SJCRH30 (cell line): Measurements from ENCODE around the gene MTM1. TPM values are rescaled to one million over a fixed set of nuclear protein-coding genes. Genes with fewer than 3 reads are reported as not detected.
A peak's percentile ranks its signal among the peaks of the same experiment; 100 is the strongest.

Experiments used
- DNase-seq, 2 experiments: peaks; one replicate each; pipeline ENCODE4 v3.0.0-alpha.2; 2015 to 2020
- H3K27ac ChIP-seq: fragments of 250-450 bp; sonication (Bioruptor Pico); 2 replicates; pipeline ENCODE4 v1.5.1; 2020; ENCODE audit warnings: mild to moderate bottlenecking, moderate library complexity
- H3K27me3 ChIP-seq: fragments of 250-450 bp; sonication (Bioruptor Pico); 2 replicates; pipeline ENCODE4 v1.5.1; 2020; ENCODE audit warnings: mild to moderate bottlenecking, moderate library complexity
- H3K36me3 ChIP-seq: fragments of 250-450 bp; sonication (Bioruptor Pico); 2 replicates; pipeline ENCODE4 v1.5.1; 2020; ENCODE audit warnings: mild to moderate bottlenecking, moderate library complexity
- H3K4me1 ChIP-seq: fragments of 250-450 bp; sonication (Bioruptor Pico); 2 replicates; pipeline ENCODE4 v1.5.1; 2020; ENCODE audit warnings: mild to moderate bottlenecking, moderate library complexity
- H3K4me3 ChIP-seq: fragments of 250-450 bp; sonication (Bioruptor Pico); 2 replicates; pipeline ENCODE4 v1.5.1; 2020; ENCODE audit warnings: mild to moderate bottlenecking, moderate library complexity
- H3K9me3 ChIP-seq: fragments of 250-450 bp; sonication (Bioruptor Pico); replicated peaks from 2 replicates; pipeline ENCODE4 v1.5.1; 2020; ENCODE audit warnings: mild to moderate bottlenecking, moderate library complexity
- total RNA-seq: library from RNA; depleted of rRNA; stranded (reverse); fragments of >200 nt; shearing (Covaris generic); gene quantifications from 2 replicates; pipeline ENCODE4 v1.2.3, GENCODE V29; 2014

The MTM1 gene
- total RNA-seq, 1 experiment from 2014 or later, result 5.3 TPM

GRCh38 chrX:150647331-150647730 lies 78.9 kb downstream of the MTM1 start:
- Histone ChIP-seq H3K4me3 (no peak overlapping the region), H3K27ac (no peak overlapping the region), H3K27me3 (no peaks in the 10 kb centered on the region), H3K4me1 (no peaks in the 10 kb centered on the region), H3K36me3 (no peaks in the 10 kb centered on the region), H3K9me3 (no peaks in the 10 kb centered on the region)
- no peak for DNase-seq

- H3K9me3 ChIP-seq, result no peaks in the 10 kb centered on the region
- no peaks in the 10 kb centered on the region for H3K36me3 ChIP-seq
- H3K27ac ChIP-seq, result no peak overlapping the region
- no peak overlapping the region for H3K4me3 ChIP-seq
- no peak for DNase-seq
- H3K4me1 ChIP-seq, result no peaks in the 10 kb centered on the region
- no peaks in the 10 kb centered on the region for H3K27me3 ChIP-seq
These were observed 80.0 kb downstream of the MTM1 start for GRCh38 chrX:150648296-150648940.

DNA sequence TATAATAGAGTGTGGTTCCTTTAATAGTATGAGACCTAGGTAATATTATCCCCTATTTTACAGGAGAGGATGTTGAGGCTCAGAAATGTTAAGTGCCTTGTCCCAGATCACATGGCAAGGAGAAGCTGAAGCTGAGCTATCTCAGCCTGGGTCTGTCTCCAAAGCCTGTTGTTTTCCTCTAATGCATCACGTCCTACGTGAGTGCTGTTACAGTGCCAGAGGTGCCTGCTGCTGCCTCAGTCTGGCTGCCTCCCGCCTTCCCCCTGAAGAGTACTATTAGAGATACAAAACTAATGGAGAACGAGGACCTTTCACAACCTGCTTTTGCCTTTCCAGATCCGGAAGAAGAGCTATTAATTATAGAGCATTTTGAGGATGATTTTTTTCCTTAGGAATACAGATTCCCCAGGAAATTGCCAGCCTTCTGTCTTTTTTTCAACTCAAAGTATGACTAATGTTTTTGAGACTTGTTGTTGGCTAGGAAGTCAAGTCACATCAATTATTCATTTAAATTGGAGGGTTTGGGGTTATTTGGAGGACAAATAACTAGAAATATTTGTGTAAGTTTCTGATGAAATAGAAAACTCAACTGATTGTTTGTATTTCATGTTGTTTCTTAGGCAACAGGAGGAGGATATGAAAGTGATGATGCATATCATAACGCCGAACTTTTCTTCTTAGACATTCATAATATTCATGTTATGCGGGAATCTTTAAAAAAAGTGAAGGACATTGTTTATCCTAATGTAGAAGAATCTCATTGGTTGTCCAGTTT lies 80.9 kb downstream of the MTM1 start:
- H3K9me3 ChIP-seq, result no peaks in the 10 kb centered on the region
- H3K27ac ChIP-seq, result no peak overlapping the region
- no peaks in the 10 kb centered on the region for H3K4me1 ChIP-seq
- H3K4me3 ChIP-seq, result no peak overlapping the region
- no peaks in the 10 kb centered on the region for H3K27me3 ChIP-seq
- no peaks in the 10 kb centered on the region for H3K36me3 ChIP-seq
- no peak for DNase-seq

GRCh38 chrX:150651906-150652305 lies 83.5 kb downstream of the MTM1 start:
- Histone ChIP-seq H3K9me3 (no peaks in the 10 kb centered on the region), H3K27me3 (no peaks in the 10 kb centered on the region), H3K36me3 (no peaks in the 10 kb centered on the region), H3K4me3 (no peak overlapping the region), H3K27ac (no peak overlapping the region), H3K4me1 (no peaks in the 10 kb centered on the region)
- no peak for DNase-seq

GRCh38 chrX:150655788-150656187 lies 87.4 kb downstream of the MTM1 start:
- H3K4me3 ChIP-seq, result no peak overlapping the region
- no peak overlapping the region for H3K27ac ChIP-seq

GRCh38 chrX:150663073-150663472 lies 94.7 kb downstream of the MTM1 start:
- Histone ChIP-seq H3K36me3 (no peaks in the 10 kb centered on the region), H3K27ac (no peak overlapping the region), H3K4me1 (no peaks in the 10 kb centered on the region), H3K9me3 (no peaks in the 10 kb centered on the region), H3K4me3 (no peak overlapping the region), H3K27me3 (no peaks in the 10 kb centered on the region)
- no peak for DNase-seq

More at GRCh38 chrX:150655788-150656187, 87.4 kb downstream of the MTM1 start:
- no peaks in the 10 kb centered on the region for H3K27me3 ChIP-seq
- H3K36me3 ChIP-seq, result no peaks in the 10 kb centered on the region
- no peak for DNase-seq
- H3K4me1 ChIP-seq, result no peaks in the 10 kb centered on the region
- H3K9me3 ChIP-seq, result no peaks in the 10 kb centered on the region

GRCh38 chrX:150664290-150664689 lies 95.9 kb downstream of the MTM1 start:
- no peaks in the 10 kb centered on the region for H3K9me3 ChIP-seq
- no peaks in the 10 kb centered on the region for H3K27me3 ChIP-seq
- no peak overlapping the region for H3K27ac ChIP-seq
- H3K4me3 ChIP-seq, result no peak overlapping the region
- H3K36me3 ChIP-seq, result no peaks in the 10 kb centered on the region
- no peaks in the 10 kb centered on the region for H3K4me1 ChIP-seq
- DNase-seq, result peak in 1 of 2 experiments; percentile 7

GRCh38 chrX:150676221-150676620 lies 107.8 kb downstream of the MTM1 start:
- DNase-seq, result no peak

GRCh38 chrX:150680974-150681373 lies 112.6 kb downstream of the MTM1 start:
- Histone ChIP-seq H3K4me1 (no peaks in the 10 kb centered on the region), H3K27me3 (no peaks in the 10 kb centered on the region), H3K27ac (no peak overlapping the region), H3K9me3 (no peaks in the 10 kb centered on the region), H3K36me3 (no peaks in the 10 kb centered on the region), H3K4me3 (no peak overlapping the region)
- peak in 1 of 2 experiments; percentile 39 for DNase-seq

More at GRCh38 chrX:150676221-150676620, 107.8 kb downstream of the MTM1 start:
- Histone ChIP-seq H3K4me1 (no peaks in the 10 kb centered on the region), H3K9me3 (no peaks in the 10 kb centered on the region), H3K27ac (no peak overlapping the region), H3K27me3 (no peaks in the 10 kb centered on the region), H3K4me3 (no peak overlapping the region), H3K36me3 (no peaks in the 10 kb centered on the region)

- Histone ChIP-seq H3K4me1 (peaks cover 7% of the 10 kb centered on the region), H3K27ac (no peak overlapping the region), H3K4me3 (no peak overlapping the region), H3K9me3 (no peaks in the 10 kb centered on the region), H3K36me3 (no peaks in the 10 kb centered on the region), H3K27me3 (no peaks in the 10 kb centered on the region)
- no peak for DNase-seq
These were observed 114.7 kb downstream of the MTM1 start for GRCh38 chrX:150683112-150683511.

GRCh38 chrX:150683536-150684146 lies 115.2 kb downstream of the MTM1 start:
- DNase-seq, result peak; percentile 13 to 76

DNA sequence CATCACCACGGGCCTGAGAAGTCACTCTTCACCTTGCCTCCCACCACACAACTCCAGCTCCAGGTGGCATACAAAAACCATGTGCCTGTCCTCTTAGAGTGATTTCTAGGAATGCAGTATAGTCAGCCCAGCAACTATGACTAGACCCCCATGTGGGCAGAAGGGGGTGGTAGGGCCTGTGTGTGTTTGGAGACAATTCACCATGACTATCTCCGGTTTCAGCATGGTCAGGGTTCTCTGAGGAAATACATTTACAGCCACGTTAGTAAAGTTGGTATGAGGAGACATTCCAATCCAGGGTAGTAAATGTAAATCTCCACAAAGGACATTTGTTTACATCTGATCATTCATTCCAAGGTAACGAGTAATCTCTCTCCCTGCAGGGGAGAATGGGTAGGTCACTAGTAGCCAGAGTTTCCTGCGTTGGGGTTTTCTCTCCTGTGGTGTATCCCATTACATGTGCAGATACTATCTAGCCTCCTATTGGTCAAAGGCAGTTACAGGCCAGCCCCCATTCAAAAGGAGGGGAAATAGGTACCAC lies 120.6 kb downstream of the MTM1 start:
- peak; percentile 78 to 81 for DNase-seq
- peak overlapping the region; percentile 5; the same call in 1 of the 2 replicates for H3K4me3 ChIP-seq
- no peaks in the 10 kb centered on the region for H3K9me3 ChIP-seq
- peak overlapping the region; percentile 80 for H3K27ac ChIP-seq
- H3K4me1 ChIP-seq, result peaks cover 21% of the 10 kb centered on the region
- H3K27me3 ChIP-seq, result no peaks in the 10 kb centered on the region
- H3K36me3 ChIP-seq, result no peaks in the 10 kb centered on the region

More at GRCh38 chrX:150683536-150684146, 115.2 kb downstream of the MTM1 start:
- Histone ChIP-seq H3K27ac (no peak overlapping the region), H3K4me3 (no peak overlapping the region), H3K4me1 (peaks cover 12% of the 10 kb centered on the region), H3K27me3 (no peaks in the 10 kb centered on the region), H3K9me3 (no peaks in the 10 kb centered on the region), H3K36me3 (no peaks in the 10 kb centered on the region)

- Histone ChIP-seq H3K4me3 (no peak overlapping the region), H3K27ac (no peak overlapping the region; the same call in 1 of the 2 replicates), H3K4me1 (peaks cover 28% of the 10 kb centered on the region), H3K9me3 (no peaks in the 10 kb centered on the region), H3K36me3 (no peaks in the 10 kb centered on the region), H3K27me3 (no peaks in the 10 kb centered on the region)
- peak; percentile 6 to 22 for DNase-seq
These were observed 121.7 kb downstream of the MTM1 start for GRCh38 chrX:150690126-150690525.

DNA sequence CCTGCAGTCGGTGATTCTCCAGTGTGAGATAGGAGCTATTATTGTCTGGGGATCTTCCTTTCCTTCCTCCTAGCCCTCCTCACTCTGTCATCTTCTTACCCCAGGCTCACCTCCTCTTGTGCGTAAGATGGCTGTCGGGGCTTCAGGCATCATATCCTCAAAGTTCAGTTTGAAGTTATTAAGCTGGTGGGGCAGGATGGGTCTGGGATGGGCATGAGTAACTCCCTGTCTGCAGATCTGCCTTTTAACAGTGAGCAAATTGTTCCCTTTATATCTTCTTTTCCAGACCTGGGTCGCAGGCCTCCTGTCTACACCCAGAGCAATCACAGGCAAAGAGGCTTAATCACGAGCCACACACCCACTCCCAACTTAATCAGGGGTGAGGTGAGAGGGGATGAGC lies 123.9 kb downstream of the MTM1 start:
- no peaks in the 10 kb centered on the region for H3K36me3 ChIP-seq
- H3K27me3 ChIP-seq, result no peaks in the 10 kb centered on the region
- peak in 1 of 2 experiments; percentile 13 for DNase-seq
- H3K27ac ChIP-seq, result peak overlapping the region; percentile 68
- H3K9me3 ChIP-seq, result no peaks in the 10 kb centered on the region
- peak overlapping the region; percentile 58 for H3K4me3 ChIP-seq
- H3K4me1 ChIP-seq, result peaks cover 28% of the 10 kb centered on the region
